Uterus (tissue), 4 donors: ENCODE results near the gene SF3B3. TPM values are rescaled to one million over a fixed set of nuclear protein-coding genes. Genes with fewer than 3 reads are reported as not detected.
A peak's percentile ranks its signal among the peaks of the same experiment; 100 is the strongest.

Source experiments
- DNase-seq, 2 donors: peaks; one replicate each; pipeline ENCODE4 v3.0.0-alpha.2; 2019 to 2020
- H3K27ac ChIP-seq, 2 donors: fragments of 200-600 bp; sonication (generic); 1 replicate in 1 of 2; 2 replicates in 1 of 2; pipeline ENCODE4 v1.5.1; 2016 to 2018
- H3K27me3 ChIP-seq, 2 donors: fragments of 200-600 bp; sonication (generic); one replicate each; pipeline ENCODE4 v1.5.1; 2018 to 2019; ENCODE audit warnings: control low read depth in 1 of 2
- H3K36me3 ChIP-seq, 2 donors: fragments of 200-600 bp; sonication (generic); one replicate each; pipeline ENCODE4 v1.5.1; 2019; ENCODE audit warnings: control low read depth in 1 of 2
- H3K4me1 ChIP-seq, 2 donors: fragments of 200-600 bp; sonication (generic); one replicate each; pipeline ENCODE4 v1.5.1; 2018 to 2019; ENCODE audit warnings: control low read depth in 1 of 2
- H3K4me3 ChIP-seq, 2 donors: fragments of 200-600 bp; sonication (generic); 1 replicate in 1 of 2; 2 replicates in 1 of 2; pipeline ENCODE4 v1.5.1; 2018 to 2019; ENCODE audit warnings: mild to moderate bottlenecking in 1 of 2
- H3K9me3 ChIP-seq, 2 donors: fragments of 200-600 bp; sonication (generic); one replicate each; pipeline ENCODE4 v1.5.1; 2019; ENCODE audit warnings: control low read depth in 1 of 2
- CTCF ChIP-seq, 4 experiments: fragments of 200-600 bp in 2 of 4; fragments of 450-650 bp in 2 of 4; sonication (generic) in 2 of 4; IDR thresholded peaks; one replicate each; pipeline ENCODE4 v1.5.1; 2016 to 2019; ENCODE audit warnings: antibody characterized with exemption in 4 of 4, mild to moderate bottlenecking in 2 of 4, moderate library complexity in 1 of 4
- POLR2A ChIP-seq, 2 donors: fragments of 450-650 bp; IDR thresholded peaks; one replicate each; pipeline ENCODE4 v1.6.1; 2016; ENCODE audit warnings: antibody characterized with exemption in 2 of 2, mild to moderate bottlenecking in 1 of 2, moderate library complexity in 1 of 2
- intact Hi-C: fragments of 100-400 bp; cut with DNase I; formaldehyde crosslinking; loops from one replicate; pipeline ENCODE4 v1.15.1; 2023; ENCODE audit warnings: low total_unique reads
- total RNA-seq, 4 donors: library from RNA; depleted of rRNA in 3 of 4; stranded (reverse); fragments of >200 nt in 3 of 4; gene quantifications; one replicate each; pipeline versions ENCODE4 v1.1.0 to v1.2.4, GENCODE V29; 2014 to 2023
- donor health status: DM: yes; HTN: yes; CAD: no.

SF3B3 gene
- total RNA-seq, 4 donors from 2014 or later = 24.3 to 244 (median 145) TPM

GRCh38 chr16:70572050-70572925 is 48.7 kb downstream of the SF3B3 start:
- intact Hi-C loops = no loop called here
- no peaks in the 10 kb centered on the region for H3K36me3 ChIP-seq
- H3K4me1 ChIP-seq = no peaks in the 10 kb centered on the region
- DNase-seq = no peak
- TF ChIP-seq CTCF (IDR thresholded peaks at IDR 0.05) (no peak), POLR2A (IDR thresholded peaks at IDR 0.05) (no peak)
- H3K9me3 ChIP-seq = no peaks in the 10 kb centered on the region
- H3K4me3 ChIP-seq = no peak overlapping the region
- H3K27ac ChIP-seq = peak overlapping the region in 1 of 2 donors; percentile 62
- no peaks in the 10 kb centered on the region for H3K27me3 ChIP-seq

- Histone ChIP-seq H3K4me3 (no peak overlapping the region), H3K9me3 (no peaks in the 10 kb centered on the region), H3K27ac (peak overlapping the region; percentile 46 to 62), H3K27me3 (no peaks in the 10 kb centered on the region), H3K4me1 (no peaks in the 10 kb centered on the region), H3K36me3 (no peaks in the 10 kb centered on the region)
- intact Hi-C loops = no loop called here
- no peak for DNase-seq
- no peak for TF ChIP-seq POLR2A (IDR thresholded peaks at IDR 0.05)
- TF ChIP-seq CTCF (IDR thresholded peaks at IDR 0.05) = no peak
Observed at GRCh38 chr16:70572926-70573270, 49.3 kb downstream of the SF3B3 start.

GRCh38 chr16:70573451-70574121 is 50.0 kb downstream of the SF3B3 start:
- H3K27ac ChIP-seq = peak overlapping the region; percentile 46 to 62
- DNase-seq = peak in 1 of 2 donors; percentile 35
- intact Hi-C loops = no loop called here
- no peak overlapping the region for H3K4me3 ChIP-seq
- no peaks in the 10 kb centered on the region for H3K36me3 ChIP-seq
- H3K27me3 ChIP-seq = no peaks in the 10 kb centered on the region
- no peaks in the 10 kb centered on the region for H3K9me3 ChIP-seq
- no peak for TF ChIP-seq CTCF (IDR thresholded peaks at IDR 0.05)
- TF ChIP-seq POLR2A (IDR thresholded peaks at IDR 0.05) = no peak
- no peaks in the 10 kb centered on the region for H3K4me1 ChIP-seq

GRCh38 chr16:70574595-70575271 is 51.1 kb downstream of the SF3B3 start:
- intact Hi-C loops = no loop called here
- Histone ChIP-seq H3K27ac (peak overlapping the region; percentile 46 to 62), H3K4me1 (no peaks in the 10 kb centered on the region), H3K9me3 (no peaks in the 10 kb centered on the region), H3K4me3 (no peak overlapping the region), H3K36me3 (no peaks in the 10 kb centered on the region), H3K27me3 (no peaks in the 10 kb centered on the region)
- no peak for DNase-seq
- TF ChIP-seq CTCF (IDR thresholded peaks at IDR 0.05) (no peak), POLR2A (IDR thresholded peaks at IDR 0.05) (no peak)

GRCh38 chr16:70575376-70575775 is 51.8 kb downstream of the SF3B3 start:
- Histone ChIP-seq H3K27me3 (no peaks in the 10 kb centered on the region), H3K4me1 (no peaks in the 10 kb centered on the region), H3K4me3 (no peak overlapping the region), H3K36me3 (no peaks in the 10 kb centered on the region), H3K9me3 (no peaks in the 10 kb centered on the region), H3K27ac (no peak overlapping the region)
- TF ChIP-seq POLR2A (IDR thresholded peaks at IDR 0.05) (no peak), CTCF (IDR thresholded peaks at IDR 0.05) (no peak)
- DNase-seq = no peak
- intact Hi-C loops = no loop called here
